HEK293 (cell line): Measurements from ENCODE around the gene DSG1.

ENCODE experiments used
- CTCF ChIP-seq: fragments of 450-650 bp; formaldehyde crosslinking; IDR thresholded peaks from 2 replicates; pipeline ENCODE4 v1.5.1; 2016; ENCODE audit warnings: missing biosample characterization, missing genetic modification characterization
- PRDM10 ChIP-seq: fragments of 450-650 bp; formaldehyde crosslinking; IDR thresholded peaks from 2 replicates; pipeline ENCODE4 v1.5.1; 2016; ENCODE audit warnings: missing biosample characterization, missing genetic modification characterization
- PRDM4 ChIP-seq: fragments of 450-650 bp; formaldehyde crosslinking; IDR thresholded peaks from 2 replicates; pipeline ENCODE4 v1.5.1; 2017; ENCODE audit warnings: missing biosample characterization, missing genetic modification characterization
- REST ChIP-seq: fragments of 450-650 bp; formaldehyde crosslinking; IDR thresholded peaks from 2 replicates; pipeline ENCODE4 v1.5.1; 2016; ENCODE audit warnings: missing biosample characterization, missing genetic modification characterization
- ZNF658 ChIP-seq: fragments of 450-650 bp; formaldehyde crosslinking; IDR thresholded peaks from 2 replicates; pipeline ENCODE4; 2016; ENCODE audit warnings: missing biosample characterization, missing genetic modification characterization

- TF ChIP-seq PRDM4 (tag by site-specific recombination) (no peak), CTCF (tag by site-specific recombination) (no peak), ZNF658 (tag by site-specific recombination) (no peak), REST (tag by site-specific recombination) (no peak), PRDM10 (tag by site-specific recombination) (no peak)
Observed at GRCh38 chr18:31297248-31297647, 20.7 kb upstream of the DSG1 start.
